ENCODE results near the gene LIN28B. TPM values are rescaled to one million over a fixed set of nuclear protein-coding genes. Genes with fewer than 3 reads are reported as not detected.

Gene LIN28B
- total and polyA plus RNA-seq, 2 experiments from 2014 or later = 35.3 to 96.4 TPM

GRCh38 chr6:105058316-105058715 is 101.4 kb downstream of the LIN28B start (continued):
- TF ChIP-seq ZNF462 (CRISPR knock-in tag; IDR thresholded peaks at IDR 0.05) = no peak
- TF ChIP-seq ZNF114 (CRISPR knock-in tag; IDR thresholded peaks at IDR 0.05) = no peak

- Mint-ChIP-seq H3K27me3 (ENCODE audit: insufficient read depth, low read depth, poor library complexity) (peaks cover 6% of the 10 kb centered on the region), H3K4me1 (peaks cover 19% of the 10 kb centered on the region), H3K36me3 (ENCODE audit: low read depth) (peaks cover 19% of the 10 kb centered on the region), H3K4me3 (no peak overlapping the region), H3K27ac (no peak overlapping the region), H3K9me3 (no peaks in the 10 kb centered on the region)
- H3K79me2 ChIP-seq (replicated peaks; ENCODE audit: insufficient read depth) = peaks cover 89% of the 10 kb centered on the region
- H3K9me2 ChIP-seq (ENCODE audit: insufficient read depth) = no peaks in the 10 kb centered on the region
- H2AFZ ChIP-seq = no peak overlapping the region
- H3F3A ChIP-seq (replicated peaks; ENCODE audit: low read depth) = no peaks in the 10 kb centered on the region
- H3K4me3 ChIP-seq = no peak overlapping the region
- no peak overlapping the region for H3K4me2 ChIP-seq
- ATAC-seq (no peak), DNase-seq (ENCODE audit: low spot score) (no peak)
- no peak for TF ChIP-seq JUNB (IDR thresholded peaks at IDR 0.05; ENCODE audit: unreplicated experiment)
- no peak for TF ChIP-seq POLR2AphosphoS5 (IDR thresholded peaks at IDR 0.05; ENCODE audit: low read depth)
- no peak for TF ChIP-seq ETS1 (IDR thresholded peaks at IDR 0.05)
- H3K36me3 ChIP-seq (ENCODE audit: insufficient read depth) = no peaks in the 10 kb centered on the region
- H3K4me1 ChIP-seq (ENCODE audit: insufficient read depth) = peaks cover 13% of the 10 kb centered on the region
- no peak overlapping the region for H3K27ac ChIP-seq (ENCODE audit: low read depth)
- H4K20me1 ChIP-seq (replicated peaks; ENCODE audit: insufficient read depth) = peaks cover 5% of the 10 kb centered on the region; the same call in 1 of the 2 replicates
- no peaks in the 10 kb centered on the region for H3K27me3 ChIP-seq (ENCODE audit: insufficient read depth)
Measured at GRCh38 chr6:105058846-105059245, 101.9 kb downstream of the LIN28B start.
